Fibroblast of lung (primary cell): ENCODE data around the gene KRT2.

ENCODE experiments used
- CTCF ChIP-seq, 2 donors: IDR thresholded peaks in 1 of 2; conservative IDR thresholded peaks in 1 of 2; 1 replicate in 1 of 2; 2 replicates in 1 of 2; pipeline ENCODE4 v1.5.1; 2011 to 2012; ENCODE audit warnings: low read length in 2 of 2, control low read depth in 1 of 2, inconsistent platforms in 1 of 2, low read depth in 1 of 2, mild to moderate bottlenecking in 1 of 2
- EZH2 ChIP-seq: IDR thresholded peaks from 2 replicates; pipeline ENCODE4 v1.5.1; 2012; ENCODE audit warnings: low read length, control low read depth, mild to moderate bottlenecking; ENCODE audit errors: missing control alignments

DNA sequence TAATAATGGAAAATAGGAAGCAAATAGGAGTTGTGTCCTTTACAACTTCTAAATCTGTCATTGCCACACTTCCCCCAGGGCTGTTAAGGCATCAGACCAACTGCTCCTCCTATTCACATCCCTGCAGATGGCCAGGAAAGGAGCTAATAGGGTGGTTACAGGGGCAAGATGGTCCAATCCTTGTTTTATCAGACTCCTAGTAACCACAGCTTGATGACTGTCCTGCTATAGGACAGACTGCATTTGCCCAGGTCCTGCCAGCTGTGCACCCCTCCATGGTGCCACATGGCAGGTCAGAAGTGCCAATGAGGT, 10.9 kb upstream of the KRT2 start:
- TF ChIP-seq EZH2 (no peak), CTCF (conservative IDR thresholded peaks at IDR 0.05 in 1 of 2, IDR thresholded peaks at IDR 0.05 in 1 of 2; ENCODE audit: low read depth in 1 of 2, low read length in 2 of 2) (no peak)
